GM19043 (cell line): ENCODE results near the gene ATP11A.

Source experiments
- ATAC-seq: cut with Tn5 transposase; IDR thresholded peaks from one replicate; pipeline ENCODE4 v1.9.1; 2021; ENCODE audit warnings: low read depth; ENCODE audit not compliant: unreplicated experiment

The ATP11A gene

DNA sequence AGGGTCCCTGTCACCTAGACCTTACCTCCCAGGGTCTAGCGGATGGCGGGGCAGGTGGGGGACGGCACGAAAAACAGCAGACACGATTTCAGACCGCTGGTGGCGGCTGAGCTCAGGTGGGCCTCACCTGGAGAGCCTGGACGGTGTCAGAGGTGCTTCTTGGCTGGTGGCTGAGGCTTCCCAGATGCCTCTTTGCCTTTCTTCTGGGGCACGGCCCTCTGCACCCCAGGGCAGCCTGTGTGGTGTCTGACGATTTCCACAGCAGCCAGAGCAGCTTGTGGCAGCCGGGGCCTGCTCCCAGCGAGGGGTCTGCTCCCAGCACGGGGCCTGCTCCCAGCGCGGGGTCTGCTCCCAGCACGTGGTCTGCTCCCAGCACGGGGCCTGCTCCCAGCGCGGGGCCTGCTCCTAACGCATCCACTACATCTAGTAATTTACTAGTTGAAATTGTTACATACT lies 66.7 kb downstream of the ATP11A start:
- no peak for ATAC-seq

DNA sequence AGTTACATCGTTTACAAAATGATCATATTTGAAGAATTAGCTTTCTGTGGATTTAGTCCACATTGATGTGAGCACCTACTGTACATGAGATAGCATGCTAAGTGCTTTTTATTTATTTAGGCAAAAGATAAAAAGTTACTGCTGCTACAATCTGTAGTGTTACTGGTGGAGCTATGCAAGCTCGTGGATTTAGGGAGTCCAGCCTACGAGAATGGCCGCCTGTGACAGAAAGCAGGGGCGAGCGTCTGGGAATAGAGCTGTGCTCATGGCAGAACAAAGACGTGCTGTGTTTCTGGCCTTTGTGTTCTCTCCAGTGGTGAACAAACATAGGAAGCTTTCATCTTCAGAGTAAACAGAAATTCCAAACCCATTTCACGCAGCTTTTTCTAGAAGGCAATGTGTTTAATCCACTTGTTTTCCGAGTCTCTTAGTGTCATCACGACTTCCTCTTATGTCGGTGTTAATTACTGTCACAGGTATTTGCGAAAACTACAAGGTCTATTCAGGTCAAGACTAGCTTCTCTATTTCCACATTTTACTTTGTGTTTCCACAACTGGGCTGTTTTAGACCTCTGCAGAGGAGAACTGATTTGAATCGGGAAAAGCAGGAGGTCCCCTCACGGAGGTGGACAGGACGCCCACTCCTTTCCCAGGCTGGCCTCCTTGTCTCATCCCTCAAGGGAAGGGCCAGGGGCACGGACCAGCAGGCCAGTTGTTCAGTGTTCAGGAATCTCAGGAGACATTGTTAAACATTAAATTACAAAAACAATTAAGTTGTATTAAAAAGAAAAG lies 67.3 kb downstream of the ATP11A start:
- no peak for ATAC-seq

DNA sequence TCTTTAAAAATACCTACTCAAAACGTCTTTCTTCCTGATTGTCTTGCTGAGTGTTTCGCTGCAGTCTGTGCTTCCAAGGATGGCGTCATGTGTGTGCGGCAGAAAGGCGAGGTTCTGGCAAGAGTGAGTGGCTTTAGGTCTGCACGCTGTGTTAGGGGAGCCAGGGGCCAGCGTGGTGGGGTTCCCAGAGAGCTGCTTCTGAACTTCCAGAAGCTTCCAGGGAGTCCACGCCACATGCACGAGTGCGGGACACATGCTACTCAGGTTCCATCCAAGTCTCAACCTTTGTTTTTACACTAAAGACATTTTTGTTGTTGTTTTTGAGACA lies 67.9 kb downstream of the ATP11A start:
- ATAC-seq: no peak

DNA sequence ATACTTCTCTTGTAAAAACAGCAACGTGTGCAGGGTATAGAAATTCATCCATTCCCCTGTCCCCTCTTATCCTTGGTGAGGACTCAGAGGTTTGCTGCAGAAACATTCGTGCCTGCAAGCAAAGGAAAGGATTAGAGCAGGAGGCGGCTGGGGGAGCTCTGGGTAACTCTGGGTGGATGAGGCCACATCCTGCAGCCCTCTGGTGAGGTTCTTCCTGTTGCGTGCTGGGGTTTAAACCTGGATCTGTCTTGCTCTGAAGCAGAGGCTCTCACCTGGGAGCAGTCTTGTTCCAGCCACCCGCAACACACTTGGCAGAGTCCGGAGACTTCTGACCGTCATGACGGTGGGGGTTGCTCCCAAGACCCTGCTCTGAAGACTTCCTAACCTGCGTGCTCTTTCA lies 69.2 kb downstream of the ATP11A start:
- no peak for ATAC-seq

DNA sequence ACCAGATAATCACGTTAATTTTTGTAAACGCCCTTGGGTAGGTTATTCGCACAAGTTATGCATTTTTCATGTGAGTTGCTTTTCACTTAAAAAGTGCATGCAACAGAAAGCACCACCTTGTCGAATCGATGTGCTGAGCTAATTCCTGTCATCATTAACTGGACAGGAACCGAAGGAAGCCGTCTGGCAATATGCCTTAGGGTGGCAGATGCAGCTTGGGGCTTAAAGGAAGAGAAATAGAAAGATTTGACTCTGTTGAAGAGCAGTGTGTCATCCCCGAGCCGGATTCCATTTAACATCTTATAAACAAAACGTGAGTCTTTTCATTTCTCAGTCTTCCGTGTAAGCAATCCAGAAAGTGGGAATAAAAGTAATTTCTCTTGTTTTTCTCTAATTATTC lies 70.0 kb downstream of the ATP11A start:
- no peak for ATAC-seq

DNA sequence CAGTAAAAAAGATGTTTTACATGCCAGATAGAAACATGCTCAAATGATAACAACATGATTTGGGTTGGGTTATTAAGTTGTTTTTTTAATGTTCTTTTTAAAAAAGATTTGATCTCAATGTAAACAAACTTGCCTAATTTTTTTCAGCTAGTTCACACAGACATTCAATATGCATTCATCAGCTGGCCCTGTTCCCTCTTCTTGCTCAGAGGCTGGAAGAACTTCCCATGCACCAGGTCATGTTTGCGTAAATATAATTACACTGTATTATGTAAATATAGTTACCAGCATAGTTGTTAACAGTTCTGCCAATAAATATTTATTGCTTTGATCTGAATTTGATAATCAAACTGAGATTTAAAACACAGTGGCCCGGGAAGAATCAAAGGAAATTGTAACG lies 70.6 kb downstream of the ATP11A start:
- no peak for ATAC-seq

DNA sequence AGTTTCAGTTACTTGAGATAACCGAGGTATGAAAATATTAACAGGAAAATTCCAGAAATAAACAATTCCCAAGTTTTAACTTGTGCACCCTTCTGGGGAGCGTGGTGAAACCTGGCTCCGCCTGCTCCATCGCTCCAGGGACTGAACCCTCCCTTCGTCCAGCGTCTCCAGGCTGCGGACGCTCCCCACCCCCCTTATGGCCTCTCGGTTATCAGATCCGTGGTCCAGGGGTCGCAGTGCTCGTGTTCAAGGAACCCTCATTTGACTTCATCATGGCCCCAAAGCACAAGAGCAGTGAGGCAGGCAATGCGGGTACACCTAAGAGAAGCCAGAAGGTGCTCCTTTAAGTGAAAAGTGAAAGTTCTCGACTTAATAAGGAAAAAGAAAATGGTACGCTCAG lies 71.1 kb downstream of the ATP11A start:
- ATAC-seq: no peak

DNA sequence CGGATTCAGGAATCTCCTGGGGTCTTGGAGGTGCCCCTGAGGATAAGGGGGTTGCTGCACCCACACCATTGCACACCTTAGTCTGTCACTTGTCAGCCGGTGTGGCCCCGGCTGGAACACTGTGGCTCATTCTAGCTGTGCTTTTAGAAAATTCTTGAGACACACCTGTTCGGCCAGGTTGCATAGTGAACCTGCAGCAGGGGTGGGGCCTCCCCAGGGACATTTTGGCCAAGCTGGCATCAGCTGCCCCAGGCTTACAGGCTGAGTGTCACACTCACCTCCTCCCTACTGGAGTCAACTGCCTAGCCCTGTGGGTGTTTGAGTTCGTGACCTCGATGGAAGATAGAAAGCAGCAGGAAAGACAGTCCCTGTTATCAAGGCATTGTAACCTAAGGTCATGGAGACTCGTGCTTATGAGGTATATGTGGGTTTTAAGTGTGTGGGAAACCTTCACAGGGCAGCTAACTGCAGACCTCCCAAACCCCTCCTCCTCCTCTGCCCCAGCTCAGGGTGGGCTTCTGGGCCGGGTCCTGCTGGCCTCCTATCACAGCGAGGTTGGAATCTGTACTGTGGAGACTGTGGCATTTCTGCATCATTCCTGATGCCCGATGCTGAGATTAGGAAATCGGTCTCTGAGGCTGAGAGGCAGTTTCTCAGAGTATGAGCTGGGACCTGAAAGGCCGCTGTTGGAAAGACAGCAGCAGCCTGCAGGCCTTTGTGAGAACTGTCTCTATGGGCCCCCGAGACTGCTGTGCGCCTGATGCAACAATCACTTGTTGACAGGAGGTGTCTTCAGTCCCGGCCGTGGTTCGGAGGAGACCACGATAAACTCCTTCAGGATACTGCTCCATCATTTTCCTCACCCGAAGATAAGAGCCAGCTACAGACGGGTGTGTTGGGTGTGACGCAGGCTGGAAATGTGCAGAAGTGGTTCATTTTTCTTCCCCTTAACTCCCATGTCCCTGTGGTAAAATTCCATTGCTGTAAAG lies 72.2 kb downstream of the ATP11A start:
- no peak for ATAC-seq

DNA sequence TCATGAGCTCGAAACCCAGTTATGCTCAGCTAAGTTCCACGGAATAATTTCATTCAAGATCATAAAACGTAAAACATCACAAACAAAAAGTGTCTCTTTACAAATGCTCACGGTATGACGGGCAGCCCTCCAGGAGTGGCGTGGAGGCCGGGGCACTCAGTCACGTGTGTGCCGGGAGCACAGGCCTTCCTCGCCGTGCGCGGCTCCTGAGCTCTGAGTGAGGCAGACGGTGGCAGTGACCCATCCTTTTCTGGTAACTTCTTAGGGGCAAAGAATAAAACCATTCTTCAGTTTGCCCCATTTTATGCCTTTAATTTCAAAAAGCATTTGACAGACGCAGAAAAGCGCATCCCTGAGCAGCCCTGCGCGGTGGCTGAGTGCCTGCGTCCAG lies 72.8 kb downstream of the ATP11A start:
- ATAC-seq: no peak

DNA sequence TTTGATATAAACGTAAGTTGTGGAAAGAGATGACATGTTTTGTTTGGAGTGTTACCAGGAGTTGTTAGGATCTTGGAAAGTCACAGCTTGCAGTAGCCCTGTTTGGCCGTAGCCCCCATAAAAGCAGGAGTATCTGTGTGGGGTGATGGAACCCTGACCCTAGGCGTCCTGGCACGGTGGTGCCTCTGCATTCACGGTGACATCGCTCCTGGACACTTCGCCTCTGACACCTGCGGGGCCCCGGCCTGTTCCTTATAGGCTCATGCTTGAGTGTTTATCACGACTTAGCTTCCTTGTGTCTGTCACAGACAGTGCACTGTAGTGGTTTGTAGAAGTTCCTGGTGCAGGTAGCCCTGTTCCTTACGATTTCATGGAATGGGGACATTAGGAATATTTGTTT lies 74.2 kb downstream of the ATP11A start:
- ATAC-seq: no peak

DNA sequence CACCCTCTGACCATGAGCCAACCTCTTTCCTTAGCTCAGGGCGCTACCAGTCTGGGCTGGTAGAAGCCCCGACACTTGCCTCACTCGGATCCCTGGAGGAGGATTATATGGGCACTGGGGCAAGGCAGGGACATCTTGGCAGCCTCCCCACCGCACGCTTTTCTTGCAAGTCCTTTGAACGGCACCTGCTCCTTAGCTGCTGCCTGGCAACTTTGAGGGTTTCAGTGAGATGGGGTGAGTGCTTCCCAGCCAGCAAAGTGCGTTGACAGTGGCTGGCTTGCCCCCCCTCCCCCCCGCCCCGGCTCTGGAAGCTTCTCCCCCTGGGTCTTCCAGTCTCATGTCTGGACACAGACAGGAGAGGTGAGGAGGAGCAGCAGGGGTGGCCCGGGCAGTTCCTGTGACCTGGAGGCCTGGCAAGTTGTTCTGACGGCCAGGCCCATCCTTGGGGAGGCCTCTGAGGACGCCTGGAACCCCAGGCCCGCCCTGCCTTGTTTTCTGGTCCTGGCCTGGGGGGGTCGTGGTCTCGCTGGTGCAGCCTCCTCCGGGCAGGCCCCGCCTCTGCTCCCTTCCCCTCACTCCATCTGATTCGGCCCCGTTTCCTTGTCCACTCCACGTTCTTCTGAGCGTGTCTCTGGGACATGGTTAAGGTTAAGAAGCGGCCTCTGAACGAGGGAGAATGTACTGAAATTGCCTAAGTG lies 75.2 kb downstream of the ATP11A start:
- ATAC-seq: no peak

DNA sequence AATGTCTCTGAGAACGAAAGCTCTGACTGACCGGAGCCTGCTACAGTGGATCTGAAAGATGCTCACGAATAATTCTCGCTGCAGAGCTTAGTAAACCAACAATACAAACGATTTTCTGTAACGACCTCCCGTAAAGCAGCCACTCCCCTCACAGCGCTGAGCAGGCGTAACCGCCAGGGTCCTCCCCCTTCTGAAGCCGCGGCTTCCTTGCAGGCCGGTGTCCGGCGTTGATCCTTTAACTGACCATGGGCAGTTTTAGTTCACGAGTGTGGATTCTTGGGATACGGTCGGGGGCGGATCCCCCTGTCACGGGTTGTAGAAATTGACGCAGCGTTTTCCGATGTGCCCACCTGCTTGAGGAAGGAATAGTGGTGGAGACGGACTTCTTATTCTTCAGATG lies 75.9 kb downstream of the ATP11A start:
- ATAC-seq: no peak

DNA sequence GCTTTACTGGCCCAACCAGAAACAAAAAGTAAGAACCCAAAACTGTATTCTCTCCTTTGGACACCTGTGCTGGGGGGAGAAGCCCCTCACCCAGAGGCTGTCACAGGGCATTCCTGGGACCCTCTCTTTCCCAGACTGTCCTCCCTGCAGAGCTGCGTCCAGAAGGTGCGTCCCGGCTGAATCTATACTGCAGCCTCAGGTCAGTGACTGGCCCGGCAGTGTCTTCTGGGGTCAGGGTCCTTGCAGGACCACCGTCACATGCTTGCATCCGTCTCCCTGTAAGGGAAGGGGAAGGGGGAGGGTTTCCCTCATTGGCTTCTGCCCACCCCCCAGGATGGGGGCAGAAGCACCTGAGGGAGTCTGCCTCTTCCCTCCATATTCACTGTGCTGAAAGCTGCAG lies 76.5 kb downstream of the ATP11A start:
- no peak for ATAC-seq

DNA sequence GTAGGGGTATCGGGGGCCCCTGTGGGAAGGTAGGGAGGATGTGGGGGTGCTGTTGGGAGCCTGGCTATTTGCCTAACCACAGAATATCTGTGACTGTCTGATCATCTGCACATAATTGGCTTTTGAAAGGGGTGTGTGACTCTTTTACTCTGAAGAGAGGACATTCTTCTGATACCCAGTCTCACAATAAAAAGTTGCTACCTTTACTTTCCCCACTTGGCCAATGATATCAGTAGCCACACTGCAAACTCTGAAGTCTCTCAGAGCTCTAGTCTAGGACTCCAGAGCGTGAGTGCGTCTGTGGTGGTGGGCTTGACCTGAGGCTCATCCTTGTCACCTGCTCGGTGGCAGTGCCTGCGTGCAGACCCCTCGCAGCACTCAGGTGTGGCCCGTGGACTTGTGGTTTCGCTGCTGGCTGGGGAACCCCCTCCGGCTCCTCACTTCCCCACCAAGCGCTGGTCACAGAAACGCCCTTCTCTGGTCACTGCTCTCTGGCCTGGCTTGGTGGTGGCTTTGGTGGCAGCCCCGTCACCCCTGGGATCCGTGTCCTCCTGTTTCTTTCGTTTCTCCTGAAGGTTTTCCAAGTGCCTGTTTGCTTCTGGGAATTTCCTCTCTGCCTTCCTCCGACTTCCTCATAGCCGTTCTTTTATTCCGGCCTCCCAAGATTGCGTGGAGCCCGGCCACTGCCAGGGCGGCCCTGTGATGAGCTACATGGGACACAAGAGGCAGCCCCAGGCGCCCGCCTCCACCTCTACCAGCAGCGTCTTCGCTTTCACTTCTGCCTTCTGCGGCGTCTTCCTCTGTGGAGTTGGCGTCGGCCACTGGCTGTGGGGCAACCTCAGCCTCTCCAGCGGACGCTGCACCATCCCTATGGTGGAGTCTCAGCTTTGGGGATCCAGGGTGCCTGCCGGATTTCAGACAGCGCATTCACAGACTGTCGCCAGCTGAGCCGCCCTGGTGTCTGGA lies 78.0 kb downstream of the ATP11A start:
- peak; percentile 69 for ATAC-seq

DNA sequence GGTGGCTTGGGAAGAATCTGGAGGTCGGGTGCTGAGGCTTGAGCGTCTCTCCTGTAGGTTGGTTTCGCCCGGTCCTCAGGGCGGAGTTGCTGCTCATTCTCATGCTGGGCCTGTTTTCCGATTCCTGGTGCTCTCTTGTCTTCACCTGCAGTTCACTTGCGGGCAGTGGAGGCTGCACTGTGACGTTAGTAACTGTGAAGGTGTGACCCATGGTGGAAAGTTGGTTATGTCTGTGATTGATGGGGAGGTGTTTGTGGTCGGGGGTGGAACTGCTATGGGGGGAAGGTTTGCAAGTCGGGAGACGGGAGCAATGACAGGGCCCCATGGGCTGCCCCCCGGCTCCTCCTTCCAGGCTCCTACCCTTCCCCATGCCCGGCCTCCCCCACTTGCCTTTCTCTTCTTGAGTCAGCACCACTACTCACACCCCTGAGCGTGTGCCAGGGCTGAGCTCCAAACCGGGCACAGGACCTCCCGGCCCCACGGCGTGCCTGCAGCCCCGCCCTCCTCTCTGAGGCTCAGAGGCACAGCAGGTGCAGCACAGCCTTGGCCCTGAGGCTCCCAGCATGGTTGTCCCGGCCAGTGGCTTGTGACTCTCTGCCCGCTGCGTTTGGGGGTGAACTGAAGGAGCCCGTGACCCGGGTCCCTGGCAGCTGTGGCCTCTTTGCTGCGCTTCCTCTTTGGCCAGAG lies 79.1 kb downstream of the ATP11A start:
- ATAC-seq: no peak

DNA sequence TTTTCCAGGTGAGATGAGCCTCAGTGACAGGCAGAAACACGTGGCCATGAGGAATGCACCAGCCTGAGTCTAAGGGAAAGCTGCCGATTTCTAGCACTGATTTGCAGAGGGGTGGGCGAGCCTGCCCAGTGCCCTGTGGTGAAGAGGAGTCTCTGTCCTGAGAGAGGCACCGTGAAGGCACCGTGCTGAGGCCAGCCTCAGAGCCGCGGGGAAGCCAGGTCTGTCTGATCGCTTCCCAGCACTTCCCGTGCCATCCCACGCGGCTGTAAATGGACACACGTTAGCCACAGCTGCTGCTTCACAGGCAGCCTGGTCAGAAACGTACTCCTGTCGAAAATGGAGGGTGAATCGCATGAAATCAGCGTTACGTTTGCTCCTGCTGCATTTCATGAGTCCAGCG lies 79.8 kb downstream of the ATP11A start:
- ATAC-seq: no peak

DNA sequence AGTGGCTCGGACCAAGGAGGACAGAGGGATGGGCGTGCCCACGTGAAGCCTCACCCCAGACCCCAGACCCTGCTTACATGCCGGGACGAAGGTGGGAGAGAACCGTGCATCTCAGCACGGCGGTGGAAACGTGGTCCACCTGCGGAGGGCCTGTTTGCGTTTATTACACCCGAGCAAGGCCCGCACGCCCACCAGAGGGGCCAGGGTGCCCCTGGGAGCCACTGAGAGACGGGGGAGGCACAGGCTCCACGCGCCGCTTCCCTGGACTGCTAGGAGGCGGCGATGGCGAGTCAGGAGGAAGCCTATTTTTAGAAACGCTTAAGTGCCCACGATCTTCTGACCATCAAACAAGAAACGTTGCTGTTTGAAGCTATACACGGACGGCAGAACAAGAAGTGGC lies 80.7 kb downstream of the ATP11A start:
- no peak for ATAC-seq

DNA sequence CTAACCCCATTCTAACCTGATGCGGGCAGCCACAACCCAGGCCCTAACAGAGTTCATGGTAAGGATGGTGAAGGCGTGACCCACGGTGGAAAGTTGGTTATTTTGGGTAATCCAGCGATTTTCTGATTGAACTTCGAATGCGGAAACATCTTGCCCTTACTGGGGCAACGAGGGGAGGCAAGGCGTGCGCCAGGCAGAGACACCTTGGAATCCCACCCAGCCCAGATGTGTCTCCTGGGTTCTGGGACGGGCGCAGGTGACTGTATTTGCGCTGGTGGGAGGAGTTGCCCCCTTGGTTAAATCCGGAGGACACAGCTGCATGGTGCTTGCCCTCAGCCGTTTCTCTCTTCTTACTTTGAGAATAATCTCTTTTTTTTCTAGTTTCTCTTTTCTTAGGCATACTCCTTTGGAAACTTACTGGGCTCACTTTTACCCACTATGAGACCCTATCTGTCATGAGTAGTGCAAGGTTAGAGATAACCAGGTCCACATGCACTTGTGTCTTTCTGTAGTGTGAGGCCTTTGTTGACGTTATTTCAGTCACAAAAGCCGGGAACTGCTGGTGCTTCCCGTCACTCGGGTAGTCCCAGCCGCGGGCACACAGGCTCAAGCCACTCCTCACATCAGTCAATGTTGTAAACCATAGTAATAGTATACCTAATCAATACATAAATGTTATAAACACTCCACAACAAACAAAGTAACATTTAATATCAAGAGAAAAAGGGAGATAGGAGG lies 81.5 kb downstream of the ATP11A start:
- ATAC-seq: no peak
